Esophagus squamous epithelium (tissue), 5 donors: ENCODE results near the gene LOX. TPM values are rescaled to one million over a fixed set of nuclear protein-coding genes. Genes with fewer than 3 reads are reported as not detected.

Experiments
- DNase-seq: peaks from one replicate; lab custom pipeline; 2025; lab: John Stamatoyannopoulos, UW
- H3K27ac ChIP-seq, 4 donors: fragments of 200-600 bp; sonication (generic); one replicate each; pipeline ENCODE4 v1.5.1; 2016 to 2019; ENCODE audit warnings: mild to moderate bottlenecking in 1 of 4
- H3K27me3 ChIP-seq, 4 donors: fragments of 200-600 bp; sonication (generic); 1 replicate in 3 of 4; 2 replicates in 1 of 4; pipeline versions ENCODE4 v1.5.1 to v1.6.0; 2017 to 2021; ENCODE audit warnings: antibody characterized with exemption in 1 of 4
- H3K36me3 ChIP-seq, 3 donors: fragments of 200-600 bp; sonication (generic); one replicate each; pipeline ENCODE4 v1.5.1; 2016 to 2019
- H3K4me1 ChIP-seq, 3 donors: fragments of 200-600 bp; sonication (generic); one replicate each; pipeline ENCODE4 v1.5.1; 2017 to 2019
- H3K4me3 ChIP-seq, 4 donors: fragments of 200-600 bp; sonication (generic); 1 replicate in 3 of 4; 2 replicates in 1 of 4; pipeline ENCODE4 v1.5.1; 2016 to 2019; ENCODE audit warnings: mild to moderate bottlenecking in 2 of 4, moderate library complexity in 1 of 4
- H3K9me3 ChIP-seq, 3 donors: fragments of 200-600 bp; sonication (generic); one replicate each; pipeline ENCODE4 v1.5.1; 2016 to 2019
- POLR2A ChIP-seq, 4 donors: fragments of 450-650 bp; IDR thresholded peaks; one replicate each; pipeline ENCODE4 v1.6.1; 2017; ENCODE audit warnings: antibody characterized with exemption in 4 of 4, mild to moderate bottlenecking in 4 of 4, moderate library complexity in 3 of 4
- WGBS, 2 donors: methylation state at CpG; one replicate each; pipeline ENCODE4 v1.1.5; 2018; 5-methylcytosine and 5-hydroxymethylcytosine counted together
- intact Hi-C: fragments of 100-400 bp; cut with DNase I; formaldehyde crosslinking; loops from one replicate; pipeline ENCODE4 v1.15.0; 2022
- total RNA-seq, 4 donors: library from RNA; depleted of rRNA; stranded (reverse); fragments of >200 nt; gene quantifications; one replicate each; pipeline ENCODE4 v1.1.0, GENCODE V29; 2016
- TF ChIP-seq, protein P1 (sequence below), 6 experiments: fragments of 450-650 bp in 4 of 6; fragments of 200-600 bp in 2 of 6; sonication (generic) in 2 of 6; IDR thresholded peaks; one replicate each; pipeline ENCODE4 v1.5.1; 2016 to 2019; ENCODE audit warnings: antibody characterized with exemption in 6 of 6, mild to moderate bottlenecking in 4 of 6, moderate library complexity in 4 of 6
- donor health status: DM: yes; HTN: yes; CAD: no.

LOX gene
- total RNA-seq, 4 donors from 2014 or later: 1.4 to 9.9 (median 6.6) TPM

DNA sequence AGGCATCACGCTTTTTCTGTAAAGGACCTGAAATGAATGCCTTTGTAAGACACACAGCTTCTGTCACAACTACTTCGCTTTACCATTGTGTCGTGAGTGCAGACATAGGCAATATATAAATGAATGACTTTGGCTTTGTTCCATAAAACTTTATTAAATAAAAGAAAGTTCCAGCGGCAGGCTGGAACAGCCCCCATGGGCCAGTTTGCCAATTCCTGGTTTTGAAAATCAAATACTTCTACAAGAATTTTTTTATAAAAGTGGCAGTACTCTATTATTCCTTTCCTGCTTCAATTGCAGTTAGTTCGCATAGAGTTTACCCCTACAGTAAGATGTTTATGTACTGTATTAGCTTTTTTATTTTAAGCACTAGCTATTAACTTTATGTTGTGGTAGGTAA, 62.6 kb downstream of the LOX start:
- Histone ChIP-seq H3K27ac (no peak overlapping the region), H3K4me1 (peaks cover 0 to 15% (median 0%) of the 10 kb centered on the region in 3 donors), H3K27me3 (no peaks in the 10 kb centered on the region), H3K4me3 (no peak overlapping the region), H3K36me3 (peaks cover 0 to 8% (median 0%) of the 10 kb centered on the region in 3 donors), H3K9me3 (no peaks in the 10 kb centered on the region)
- WGBS, 2 donors: 52 to 54% methylated on average over 5 of the region's 5 CpGs
- intact Hi-C loops: no loop called here
- DNase-seq: no peak
- TF ChIP-seq POLR2A (IDR thresholded peaks at IDR 0.05): no peak
- TF ChIP-seq, protein P1, sequence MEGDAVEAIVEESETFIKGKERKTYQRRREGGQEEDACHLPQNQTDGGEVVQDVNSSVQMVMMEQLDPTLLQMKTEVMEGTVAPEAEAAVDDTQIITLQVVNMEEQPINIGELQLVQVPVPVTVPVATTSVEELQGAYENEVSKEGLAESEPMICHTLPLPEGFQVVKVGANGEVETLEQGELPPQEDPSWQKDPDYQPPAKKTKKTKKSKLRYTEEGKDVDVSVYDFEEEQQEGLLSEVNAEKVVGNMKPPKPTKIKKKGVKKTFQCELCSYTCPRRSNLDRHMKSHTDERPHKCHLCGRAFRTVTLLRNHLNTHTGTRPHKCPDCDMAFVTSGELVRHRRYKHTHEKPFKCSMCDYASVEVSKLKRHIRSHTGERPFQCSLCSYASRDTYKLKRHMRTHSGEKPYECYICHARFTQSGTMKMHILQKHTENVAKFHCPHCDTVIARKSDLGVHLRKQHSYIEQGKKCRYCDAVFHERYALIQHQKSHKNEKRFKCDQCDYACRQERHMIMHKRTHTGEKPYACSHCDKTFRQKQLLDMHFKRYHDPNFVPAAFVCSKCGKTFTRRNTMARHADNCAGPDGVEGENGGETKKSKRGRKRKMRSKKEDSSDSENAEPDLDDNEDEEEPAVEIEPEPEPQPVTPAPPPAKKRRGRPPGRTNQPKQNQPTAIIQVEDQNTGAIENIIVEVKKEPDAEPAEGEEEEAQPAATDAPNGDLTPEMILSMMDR (IDR thresholded peaks at IDR 0.05): no peak

DNA sequence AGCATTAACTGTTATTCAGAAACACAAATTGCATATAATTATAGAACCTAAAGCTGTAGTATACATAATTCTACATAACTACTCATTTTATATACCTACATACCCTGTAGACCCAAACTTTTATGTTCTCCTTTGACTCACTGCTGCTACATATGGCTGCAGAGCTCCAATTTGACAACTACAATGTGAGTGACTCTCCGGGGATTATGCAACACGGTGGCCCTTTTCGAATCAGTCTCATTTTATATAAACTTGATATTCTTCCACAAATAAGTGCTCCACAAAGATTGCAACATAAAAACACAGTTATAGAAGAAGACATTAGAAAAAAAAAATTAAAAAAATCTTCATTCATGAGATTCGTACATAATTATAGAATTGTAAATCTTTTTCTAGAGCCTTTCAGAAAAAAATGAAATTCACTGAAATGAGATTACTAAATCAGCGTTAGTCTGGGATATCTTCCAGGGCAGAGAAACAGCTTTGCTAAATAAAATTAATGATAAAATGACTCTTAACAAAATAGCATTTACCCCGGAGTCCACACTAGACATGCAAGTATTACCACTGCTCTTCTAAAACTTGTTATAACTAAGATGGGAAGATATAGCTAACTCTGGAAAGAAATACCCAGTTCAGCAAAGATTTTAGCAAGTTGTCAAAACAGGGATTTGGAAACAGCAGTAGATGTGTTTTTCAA, 63.7 kb downstream of the LOX start:
- Histone ChIP-seq H3K36me3 (no peaks in the 10 kb centered on the region), H3K4me3 (no peak overlapping the region), H3K9me3 (no peaks in the 10 kb centered on the region), H3K27ac (no peak overlapping the region), H3K4me1 (peaks cover 0 to 15% (median 0%) of the 10 kb centered on the region in 3 donors), H3K27me3 (no peaks in the 10 kb centered on the region)
- intact Hi-C loops: no loop called here
- no peak for TF ChIP-seq POLR2A (IDR thresholded peaks at IDR 0.05)
- TF ChIP-seq, protein P1 (IDR thresholded peaks at IDR 0.05): no peak
- WGBS, 2 donors: 54 to 62% methylated on average over 6 of the region's 6 CpGs
- no peak for DNase-seq

Other genes starting within 250 kb of the LOX start
- not detected for gene FTMT, start 226.4 kb downstream of the LOX start, total RNA-seq
- gene SRFBP1, start 116.3 kb downstream of the LOX start, total RNA-seq: 10 to 100 TPM; 13.5 to 19.8 (median 14.4) TPM
- under 1 TPM in 2 of 4 donors, not detected in 2; 0.18 to 0.57 TPM for gene ZNF474, start 51.3 kb upstream of the LOX start, total RNA-seq
- gene SNCAIP, start 234.0 kb upstream of the LOX start, total RNA-seq: 1 to 10 TPM in 3 of 4 donors, under 1 TPM in 1; 0.48 to 3.3 (median 2.3) TPM